BJ (cell line): ENCODE data around the gene TCOF1. TPM values are rescaled to one million over a fixed set of nuclear protein-coding genes. Genes with fewer than 3 reads are reported as not detected.

Experiments
- CTCF ChIA-PET: fragments of 350-600 bp; formaldehyde crosslinking; extraction: SDS; loops from one replicate; lab custom pipeline; 2021; ENCODE audit warnings: antibody characterized with exemption, inconsistent platforms; lab: Yijun Ruan, JAX
- POLR2A ChIA-PET: fragments of 300-600 bp; sonication (Branson Sonifier 250); formaldehyde crosslinking; extraction: SDS; loops from one replicate; lab custom pipeline; 2021; ENCODE audit warnings: antibody characterized with exemption; lab: Charles Lee
- DNase-seq: peaks from one replicate; pipeline ENCODE4 v3.0.0-alpha.2; 2011; ENCODE audit warnings: low read depth
- H3K27me3 ChIP-seq: 2 replicates; pipeline ENCODE4 v1.6.0; 2011; ENCODE audit warnings: low read length; ENCODE audit not compliant: control insufficient read depth, insufficient read depth
- H3K36me3 ChIP-seq: 2 replicates; pipeline ENCODE4 v1.5.1; 2011; ENCODE audit warnings: low read length; ENCODE audit not compliant: control insufficient read depth, insufficient read depth
- H3K4me3 ChIP-seq: 2 replicates; pipeline ENCODE4 v1.5.1; 2011; ENCODE audit warnings: low read depth, mild to moderate bottlenecking, control low read depth, low read length
- polyA plus RNA-seq: library from polyadenylated mRNA; depleted of rRNA; stranded (reverse); fragments of >200 nt; gene quantifications from 2 replicates; pipeline ENCODE4 v1.2.3, GENCODE V29; 2011
- TF ChIP-seq, protein P1 (sequence below): IDR thresholded peaks from 2 replicates; pipeline ENCODE4 v1.5.1; 2011; ENCODE audit warnings: low read depth, mild to moderate bottlenecking, control low read depth, inconsistent platforms, low read length, moderate library complexity; ENCODE audit not compliant: insufficient read depth

TCOF1 gene
- polyA plus RNA-seq, 1 experiment = 9.7 TPM

- Histone ChIP-seq H3K27me3 (no peaks in the 10 kb centered on the region), H3K4me3 (no peak overlapping the region), H3K36me3 (peaks cover 27% of the 10 kb centered on the region)
- TF ChIP-seq, protein P1, sequence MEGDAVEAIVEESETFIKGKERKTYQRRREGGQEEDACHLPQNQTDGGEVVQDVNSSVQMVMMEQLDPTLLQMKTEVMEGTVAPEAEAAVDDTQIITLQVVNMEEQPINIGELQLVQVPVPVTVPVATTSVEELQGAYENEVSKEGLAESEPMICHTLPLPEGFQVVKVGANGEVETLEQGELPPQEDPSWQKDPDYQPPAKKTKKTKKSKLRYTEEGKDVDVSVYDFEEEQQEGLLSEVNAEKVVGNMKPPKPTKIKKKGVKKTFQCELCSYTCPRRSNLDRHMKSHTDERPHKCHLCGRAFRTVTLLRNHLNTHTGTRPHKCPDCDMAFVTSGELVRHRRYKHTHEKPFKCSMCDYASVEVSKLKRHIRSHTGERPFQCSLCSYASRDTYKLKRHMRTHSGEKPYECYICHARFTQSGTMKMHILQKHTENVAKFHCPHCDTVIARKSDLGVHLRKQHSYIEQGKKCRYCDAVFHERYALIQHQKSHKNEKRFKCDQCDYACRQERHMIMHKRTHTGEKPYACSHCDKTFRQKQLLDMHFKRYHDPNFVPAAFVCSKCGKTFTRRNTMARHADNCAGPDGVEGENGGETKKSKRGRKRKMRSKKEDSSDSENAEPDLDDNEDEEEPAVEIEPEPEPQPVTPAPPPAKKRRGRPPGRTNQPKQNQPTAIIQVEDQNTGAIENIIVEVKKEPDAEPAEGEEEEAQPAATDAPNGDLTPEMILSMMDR = no peak
- DNase-seq = no peak
- ChIA-PET CTCF (no interaction called here), POLR2A (no interaction called here)
Observed at GRCh38 chr5:150395688-150395975, 38.1 kb downstream of the TCOF1 start.

DNA sequence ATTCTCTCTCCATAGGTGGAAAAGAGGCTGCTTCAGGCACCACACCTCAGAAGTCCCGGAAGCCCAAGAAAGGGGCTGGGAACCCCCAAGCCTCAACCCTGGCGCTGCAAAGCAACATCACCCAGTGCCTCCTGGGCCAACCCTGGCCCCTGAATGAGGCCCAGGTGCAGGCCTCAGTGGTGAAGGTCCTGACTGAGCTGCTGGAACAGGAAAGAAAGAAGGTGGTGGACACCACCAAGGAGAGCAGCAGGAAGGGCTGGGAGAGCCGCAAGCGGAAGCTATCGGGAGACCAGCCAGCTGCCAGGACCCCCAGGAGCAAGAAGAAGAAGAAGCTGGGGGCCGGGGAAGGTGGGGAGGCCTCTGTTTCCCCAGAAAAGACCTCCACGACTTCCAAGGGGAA, 38.8 kb downstream of the TCOF1 start:
- TF ChIP-seq, protein P1 = no peak
- DNase-seq = no peak
- Histone ChIP-seq H3K27me3 (no peaks in the 10 kb centered on the region), H3K36me3 (peaks cover 26% of the 10 kb centered on the region), H3K4me3 (no peak overlapping the region)
- ChIA-PET CTCF (interaction anchor here (1.1 kb wide), 1 partner anchor 46 kb away, joined by 3 read pairs; no protein-coding TSS in a partner anchor), POLR2A (interaction anchor here (0.6 kb wide), 1 partner anchor 14 kb away, joined by 5 read pairs; no protein-coding TSS in a partner anchor)

DNA sequence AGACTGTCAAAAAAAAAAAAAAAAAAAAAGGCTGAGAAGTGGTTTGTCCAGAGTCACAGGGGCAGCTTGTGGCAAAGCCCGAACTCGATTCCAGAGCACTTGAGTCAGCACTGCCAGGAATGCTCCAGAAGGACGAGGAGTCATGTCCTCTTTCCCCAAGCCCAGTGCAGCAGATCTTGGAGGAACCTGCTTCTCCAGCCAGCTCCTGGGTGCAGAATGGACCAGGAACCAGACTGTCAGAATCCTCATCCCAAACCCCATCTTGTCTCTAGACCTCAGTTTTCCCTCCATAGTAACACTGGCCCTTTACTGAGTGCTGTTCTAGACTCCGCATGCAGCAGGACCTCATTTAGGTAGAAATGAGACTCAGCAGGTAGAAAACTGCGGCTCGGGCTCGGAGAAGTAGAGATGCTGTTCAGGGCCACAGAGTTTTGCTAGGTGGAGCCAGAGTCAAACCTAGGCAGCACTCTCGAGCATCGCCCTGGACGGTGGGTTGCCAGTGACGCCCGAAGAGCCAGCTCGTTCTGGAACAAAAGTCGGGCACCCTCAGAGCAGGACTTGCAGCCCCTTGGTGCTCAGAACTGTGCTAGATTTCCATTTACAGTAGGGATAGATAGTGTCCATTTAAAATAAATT, 39.8 kb downstream of the TCOF1 start:
- DNase-seq = no peak
- ChIA-PET CTCF (interaction anchor here (0.9 to 1.8 kb wide), 6 partner anchors 14 to 233 kb away, joined by 3 to 4 read pairs (median 3); no protein-coding TSS in a partner anchor), POLR2A (interaction anchor here (0.6 kb wide), 1 partner anchor 15 kb away, joined by 5 read pairs; no protein-coding TSS in a partner anchor)
- TF ChIP-seq, protein P1 = no peak
- peaks cover 23% of the 10 kb centered on the region for H3K36me3 ChIP-seq
- H3K4me3 ChIP-seq = no peak overlapping the region
- no peaks in the 10 kb centered on the region for H3K27me3 ChIP-seq

GRCh38 chr5:150397782-150398721, 40.6 kb downstream of the TCOF1 start:
- ChIA-PET CTCF (interaction anchor here (0.9 to 2.3 kb wide), 6 partner anchors 17 to 233 kb away, joined by 3 to 7 read pairs (median 4); no protein-coding TSS in a partner anchor), POLR2A (interaction anchor here (0.5 kb wide), 1 partner anchor 13 kb away, joined by 7 read pairs; no protein-coding TSS in a partner anchor)
- TF ChIP-seq, protein P1 = no peak
- DNase-seq = no peak
- H3K27me3 ChIP-seq = no peaks in the 10 kb centered on the region
- H3K4me3 ChIP-seq = no peak overlapping the region
- H3K36me3 ChIP-seq = peaks cover 19% of the 10 kb centered on the region
